HepG2 (cell line): ENCODE results near the gene ZBTB9. TPM values are rescaled to one million over a fixed set of nuclear protein-coding genes. Genes with fewer than 3 reads are reported as not detected.

Experiments used
- BRCA1 ChIP-seq: sonication (generic); formaldehyde crosslinking; IDR thresholded peaks from 2 replicates; pipeline ENCODE4 v1.4.0; 2020; ENCODE audit warnings: missing genetic modification reagents
- CEBPZ ChIP-seq: IDR thresholded peaks from 2 replicates; pipeline ENCODE4 v1.6.1; 2012; ENCODE audit warnings: low read length, improper control_type of control experiment
- E2F5 ChIP-seq: sonication (generic); formaldehyde crosslinking; conservative IDR thresholded peaks from 2 replicates; pipeline ENCODE4 v1.4.0; 2020; ENCODE audit warnings: missing genetic modification reagents
- IKZF4 ChIP-seq: sonication (generic); formaldehyde crosslinking; IDR thresholded peaks from 2 replicates; pipeline ENCODE4 v1.5.1; 2020; ENCODE audit warnings: borderline replicate concordance, mild to moderate bottlenecking, low read depth, missing genetic modification reagents; ENCODE audit errors: not compliant biosample characterization
- IRF9 ChIP-seq: sonication (generic); formaldehyde crosslinking; IDR thresholded peaks from 2 replicates; pipeline ENCODE4 v1.8.0; 2022; ENCODE audit warnings: missing genetic modification reagents, mild to moderate bottlenecking, borderline replicate concordance
- MTERF4 ChIP-seq: sonication (generic); formaldehyde crosslinking; IDR thresholded peaks from 2 replicates; pipeline ENCODE4 v1.8.0; 2023; ENCODE audit warnings: mild to moderate bottlenecking, missing genetic modification reagents
- MYPOP ChIP-seq: sonication (generic); formaldehyde crosslinking; IDR thresholded peaks from 2 replicates; pipeline ENCODE4 v1.8.1; 2023; ENCODE audit warnings: mild to moderate bottlenecking, moderate library complexity, missing genetic modification reagents
- NBN ChIP-seq: fragments of 450-650 bp; conservative IDR thresholded peaks from 2 replicates; pipeline ENCODE4 v1.6.1; 2017
- NFYB ChIP-seq: sonication (generic); formaldehyde crosslinking; IDR thresholded peaks from 2 replicates; pipeline ENCODE4 v1.4.0; 2020; ENCODE audit warnings: missing genetic modification reagents
- PHF21A ChIP-seq: sonication (generic); formaldehyde crosslinking; IDR thresholded peaks from 2 replicates; pipeline ENCODE4 v1.5.0; 2020; ENCODE audit warnings: mild to moderate bottlenecking, missing genetic modification reagents
- RFX1 ChIP-seq: fragments of 450-650 bp; IDR thresholded peaks from 2 replicates; pipeline ENCODE4 v1.6.1; 2017
- SMYD3 ChIP-seq: sonication (generic); formaldehyde crosslinking; IDR thresholded peaks from 2 replicates; pipeline ENCODE4 v1.8.1; 2023; ENCODE audit warnings: mild to moderate bottlenecking, missing genetic modification reagents
- TGIF2 ChIP-seq: IDR thresholded peaks from 2 replicates; pipeline ENCODE4 v1.6.1; 2016; ENCODE audit warnings: control low read depth, missing compliant biosample characterization
- THYN1 ChIP-seq: sonication (generic); formaldehyde crosslinking; IDR thresholded peaks from 2 replicates; pipeline ENCODE4 v1.8.1; 2023; ENCODE audit warnings: low read depth, mild to moderate bottlenecking, moderate library complexity, missing genetic modification reagents, borderline replicate concordance
- U2AF1 ChIP-seq: fragments of 200-400 bp; formaldehyde crosslinking; optimal IDR thresholded peaks from 2 replicates; pipeline ENCODE3; 2017; ENCODE audit warnings: mild to moderate bottlenecking, low read depth, low read length
- ZNF503 ChIP-seq: sonication (generic); formaldehyde crosslinking; IDR thresholded peaks from 2 replicates; pipeline ENCODE4 v1.4.0; 2020; ENCODE audit warnings: missing genetic modification reagents
- ZNF724P ChIP-seq: sonication (generic); formaldehyde crosslinking; IDR thresholded peaks from 2 replicates; pipeline ENCODE4 v1.8.0; 2022; ENCODE audit warnings: missing genetic modification reagents, borderline replicate concordance
- polyA plus RNA-seq, 8 experiments: library from polyadenylated mRNA; depleted of rRNA in 3 of 8; stranded (reverse) in 7 of 8; unstranded in 1 of 8; fragments of >200 nt; fragmentation: Illumina TruSeq in 4 of 8; extraction: Trizol in 4 of 8; gene quantifications; 2 replicates each; pipeline versions ENCODE4 v1.2.1 to v1.2.3, GENCODE V29; 2011 to 2016; ENCODE audit warnings: low read depth in 4 of 8, missing spikeins in 1 of 8, mixed read lengths in 1 of 8; ENCODE audit not compliant: insufficient read depth in 1 of 8
- total RNA-seq, 5 experiments: library from RNA; depleted of rRNA; stranded (reverse); fragments of >200 nt; fragmentation: Illumina TruSeq; extraction: Trizol; gene quantifications; 2 replicates each; pipeline ENCODE4 v1.2.3, GENCODE V29; 2016; ENCODE audit warnings: low read depth in 1 of 5
- TF ChIP-seq, protein P1 (sequence below): fragments of 450-650 bp; IDR thresholded peaks from 2 replicates; pipeline ENCODE4 v1.6.1; 2016

ZBTB9 gene
- total and polyA plus RNA-seq, 2 of the 13 experiments (the other 11 are each of a cell fraction or from before 2014, with no cell fraction given) = 5.3 to 9.2 TPM

GRCh38 chr6:33425668-33426577, 28.5 kb upstream of the ZBTB9 start (continued):
- no peak for TF ChIP-seq ZNF503 (CRISPR knock-in tag)
- no peak for TF ChIP-seq U2AF1
- no peak for TF ChIP-seq BRCA1 (CRISPR knock-in tag)
- TF ChIP-seq NFYB (CRISPR knock-in tag) = no peak
- TF ChIP-seq THYN1 (CRISPR knock-in tag) = no peak
- no peak for TF ChIP-seq NBN
- TF ChIP-seq, protein P1, sequence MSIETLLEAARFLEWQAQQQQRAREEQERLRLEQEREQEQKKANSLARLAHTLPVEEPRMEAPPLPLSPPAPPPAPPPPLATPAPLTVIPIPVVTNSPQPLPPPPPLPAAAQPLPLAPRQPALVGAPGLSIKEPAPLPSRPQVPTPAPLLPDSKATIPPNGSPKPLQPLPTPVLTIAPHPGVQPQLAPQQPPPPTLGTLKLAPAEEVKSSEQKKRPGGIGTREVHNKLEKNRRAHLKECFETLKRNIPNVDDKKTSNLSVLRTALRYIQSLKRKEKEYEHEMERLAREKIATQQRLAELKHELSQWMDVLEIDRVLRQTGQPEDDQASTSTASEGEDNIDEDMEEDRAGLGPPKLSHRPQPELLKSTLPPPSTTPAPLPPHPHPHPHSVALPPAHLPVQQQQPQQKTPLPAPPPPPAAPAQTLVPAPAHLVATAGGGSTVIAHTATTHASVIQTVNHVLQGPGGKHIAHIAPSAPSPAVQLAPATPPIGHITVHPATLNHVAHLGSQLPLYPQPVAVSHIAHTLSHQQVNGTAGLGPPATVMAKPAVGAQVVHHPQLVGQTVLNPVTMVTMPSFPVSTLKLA = no peak
- no peak for TF ChIP-seq SMYD3 (CRISPR knock-in tag)
- TF ChIP-seq RFX1 = no peak
- no peak for TF ChIP-seq PHF21A (CRISPR knock-in tag)
- TF ChIP-seq IKZF4 (CRISPR knock-in tag) = no peak
- no peak for TF ChIP-seq IRF9 (CRISPR knock-in tag)
- TF ChIP-seq E2F5 (CRISPR knock-in tag) = no peak
- TF ChIP-seq CEBPZ = no peak
- no peak for TF ChIP-seq MTERF4 (CRISPR knock-in tag)
- no peak for TF ChIP-seq MYPOP (CRISPR knock-in tag)
- no peak for TF ChIP-seq TGIF2 (CRISPR knock-in tag)
- no peak for TF ChIP-seq ZNF724P (CRISPR knock-in tag)
